Endothelial cell of umbilical vein (primary cell): ENCODE results near the gene CRELD1.

Experiments used
- CTCF ChIP-seq, 2 donors: IDR thresholded peaks; 1 replicate in 1 of 2; 2 replicates in 1 of 2; pipeline ENCODE4 v1.5.1; 2011; ENCODE audit warnings: low read length in 2 of 2, mild to moderate bottlenecking in 2 of 2, moderate library complexity in 2 of 2, control low read depth in 1 of 2, inconsistent platforms in 1 of 2, low read depth in 1 of 2; ENCODE audit not compliant: insufficient read depth in 1 of 2; ENCODE audit errors: extremely low read depth in 1 of 2
- MAX ChIP-seq: IDR thresholded peaks from 2 replicates; pipeline ENCODE4 v1.6.1; 2011; ENCODE audit not compliant: insufficient read depth, insufficient read length
- POLR2A ChIP-seq: IDR thresholded peaks from 2 replicates; pipeline ENCODE4 v1.6.1; 2012; ENCODE audit warnings: low read depth, mild to moderate bottlenecking, control low read depth, low read length

DNA sequence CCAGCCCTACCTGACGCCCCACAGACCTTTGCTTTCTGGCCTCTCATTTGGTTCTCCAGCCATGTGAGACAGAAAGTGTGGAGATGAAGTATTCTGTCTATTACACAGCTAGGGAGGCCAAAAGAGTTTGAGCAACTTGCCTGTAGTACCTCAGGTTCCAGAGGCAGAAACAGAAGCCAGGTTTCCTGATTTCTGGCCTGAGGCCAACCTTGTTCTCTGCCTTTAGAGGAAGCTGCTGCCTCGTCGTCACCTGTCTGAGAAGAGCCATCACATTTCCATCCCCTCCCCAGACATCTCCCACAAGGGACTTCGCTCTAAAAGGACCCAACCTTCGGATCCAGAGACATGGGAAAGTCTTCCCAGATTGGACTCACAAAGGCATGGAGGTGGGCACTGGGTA lies 27.2 kb upstream of the CRELD1 start:
- TF ChIP-seq CTCF (IDR thresholded peaks at IDR 0.05; ENCODE audit: extremely low read depth in 1 of 2, insufficient read depth in 1 of 2, low read depth in 1 of 2, low read length in 2 of 2) (no peak), POLR2A (no peak), MAX (no peak)
